Effector memory CD4-positive, alpha-beta T cell (primary cell): ENCODE results near the gene GTSF1L.

Experiments used
- DNase-seq, 3 donors: peaks; one replicate each; pipeline ENCODE4 v3.0.0-alpha.2; 2020
- H3K27ac ChIP-seq: 2 replicates; pipeline ENCODE4 v1.7.0; 2013; ENCODE audit warnings: mild to moderate bottlenecking, low read length, moderate library complexity; ENCODE audit not compliant: insufficient read depth, poor library complexity, severe bottlenecking
- H3K27me3 ChIP-seq: replicated peaks from 2 replicates; pipeline ENCODE4 v1.7.0; 2013; ENCODE audit warnings: mild to moderate bottlenecking, low read length; ENCODE audit not compliant: insufficient read depth, control insufficient read depth, poor library complexity, severe bottlenecking
- H3K36me3 ChIP-seq: 2 replicates; pipeline ENCODE4 v1.7.0; 2013; ENCODE audit warnings: mild to moderate bottlenecking, low read length, moderate library complexity; ENCODE audit not compliant: control insufficient read depth, insufficient read depth
- H3K4me1 ChIP-seq: 2 replicates; pipeline ENCODE4 v1.7.0; 2013; ENCODE audit warnings: low read length, mild to moderate bottlenecking; ENCODE audit not compliant: control insufficient read depth, insufficient read depth, poor library complexity, severe bottlenecking
- H3K4me3 ChIP-seq: 2 replicates; pipeline ENCODE4 v1.7.0; 2013; ENCODE audit warnings: low read length, low read depth, mild to moderate bottlenecking; ENCODE audit not compliant: insufficient read depth, poor library complexity, severe bottlenecking
- H3K9me3 ChIP-seq: 2 replicates; pipeline ENCODE4 v1.7.0; 2013; ENCODE audit warnings: mild to moderate bottlenecking, low read length, moderate library complexity; ENCODE audit not compliant: control insufficient read depth

The GTSF1L gene

GRCh38 chr20:43700627-43701026, 26.2 kb downstream of the GTSF1L start:
- no peak overlapping the region for H3K27ac ChIP-seq
- H3K36me3 ChIP-seq, result no peaks in the 10 kb centered on the region
- no peak overlapping the region for H3K4me3 ChIP-seq
- no peaks in the 10 kb centered on the region for H3K9me3 ChIP-seq
- H3K27me3 ChIP-seq, result no peaks in the 10 kb centered on the region
- DNase-seq, result no peak
- no peaks in the 10 kb centered on the region for H3K4me1 ChIP-seq

DNA sequence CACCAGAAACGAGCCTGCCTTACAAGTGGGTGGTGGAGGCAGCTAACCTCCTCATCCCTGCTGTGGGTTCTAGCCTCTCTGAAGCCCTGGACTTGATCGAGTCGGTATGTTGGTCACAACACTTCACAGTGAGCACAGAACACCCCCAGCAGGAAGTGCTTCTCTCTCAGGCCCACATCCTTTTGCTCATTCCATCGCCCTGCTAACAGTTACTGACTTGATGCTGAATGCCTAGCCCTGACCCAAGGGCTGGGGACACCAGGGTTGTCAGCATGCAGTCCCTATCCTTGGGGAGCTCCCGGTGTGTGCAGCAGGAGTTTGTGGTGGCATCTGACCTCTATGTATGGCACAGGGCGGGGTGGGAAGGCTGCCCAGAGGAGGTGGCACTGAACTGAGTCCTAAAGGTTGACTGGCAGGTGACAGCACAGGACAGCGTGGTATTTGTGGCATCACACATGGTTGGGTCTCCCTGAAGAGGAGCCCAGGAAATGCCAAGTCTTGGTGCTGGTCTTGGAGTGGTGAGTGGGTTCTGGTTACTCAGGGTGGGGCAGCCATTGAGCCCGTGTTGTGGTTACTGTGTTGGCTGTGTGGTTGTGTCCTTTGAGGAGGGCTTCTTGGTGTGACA, 26.7 kb downstream of the GTSF1L start:
- Histone ChIP-seq H3K4me3 (no peak overlapping the region), H3K4me1 (no peaks in the 10 kb centered on the region), H3K27me3 (no peaks in the 10 kb centered on the region), H3K36me3 (no peaks in the 10 kb centered on the region), H3K9me3 (no peaks in the 10 kb centered on the region), H3K27ac (no peak overlapping the region)
- DNase-seq, result no peak

GRCh38 chr20:43695571-43695970, 31.2 kb downstream of the GTSF1L start:
- no peaks in the 10 kb centered on the region for H3K36me3 ChIP-seq
- DNase-seq, result no peak
- H3K27ac ChIP-seq, result no peak overlapping the region

GRCh38 chr20:43694763-43695162, 32.0 kb downstream of the GTSF1L start:
- no peak for DNase-seq
- no peaks in the 10 kb centered on the region for H3K4me1 ChIP-seq
- H3K27me3 ChIP-seq, result no peaks in the 10 kb centered on the region
- H3K9me3 ChIP-seq, result no peaks in the 10 kb centered on the region
- no peaks in the 10 kb centered on the region for H3K36me3 ChIP-seq
- H3K27ac ChIP-seq, result no peak overlapping the region
- H3K4me3 ChIP-seq, result no peak overlapping the region

More at GRCh38 chr20:43695571-43695970, 31.2 kb downstream of the GTSF1L start:
- no peaks in the 10 kb centered on the region for H3K27me3 ChIP-seq
- H3K9me3 ChIP-seq, result no peaks in the 10 kb centered on the region
- H3K4me3 ChIP-seq, result no peak overlapping the region
- H3K4me1 ChIP-seq, result no peaks in the 10 kb centered on the region

GRCh38 chr20:43691928-43692524, 34.8 kb downstream of the GTSF1L start:
- Histone ChIP-seq H3K27me3 (no peaks in the 10 kb centered on the region), H3K36me3 (no peaks in the 10 kb centered on the region), H3K9me3 (no peaks in the 10 kb centered on the region), H3K27ac (no peak overlapping the region), H3K4me1 (no peaks in the 10 kb centered on the region), H3K4me3 (no peak overlapping the region)
- DNase-seq, result peak in 1 of 3 donors; percentile 11

DNA sequence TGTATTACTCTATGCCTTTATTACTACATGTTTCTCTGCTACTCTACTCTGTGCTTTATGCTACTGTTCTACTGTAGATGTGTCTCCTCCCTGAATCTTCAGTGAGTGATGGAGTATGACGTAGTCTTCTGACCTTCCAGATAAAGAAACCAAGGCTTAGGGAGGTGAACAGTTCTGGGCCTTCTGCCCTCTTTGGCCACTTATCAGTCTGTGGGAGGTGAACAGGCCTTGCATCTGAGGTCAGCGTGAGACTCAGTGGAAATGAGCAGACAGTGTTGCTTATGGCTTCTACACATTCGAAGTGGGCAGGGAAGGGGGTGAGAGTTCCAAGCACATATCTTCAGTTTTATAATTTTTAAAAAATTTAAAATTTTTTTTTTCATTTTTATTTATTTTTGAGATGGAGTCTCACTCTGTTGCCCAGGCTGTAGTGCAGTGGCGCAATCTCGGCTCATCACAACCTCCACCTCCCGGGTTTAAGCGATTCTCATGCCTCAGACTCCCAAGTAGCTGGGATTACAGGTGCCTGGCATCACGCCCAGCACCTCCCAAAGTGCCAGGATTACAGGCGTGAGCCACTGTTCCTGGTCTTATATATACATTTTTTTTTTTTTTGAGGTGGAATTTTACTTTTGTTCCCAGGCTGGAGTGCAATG, 35.7 kb downstream of the GTSF1L start:
- Histone ChIP-seq H3K27me3 (no peaks in the 10 kb centered on the region), H3K9me3 (no peaks in the 10 kb centered on the region), H3K4me1 (no peaks in the 10 kb centered on the region), H3K4me3 (no peak overlapping the region), H3K27ac (no peak overlapping the region), H3K36me3 (no peaks in the 10 kb centered on the region)
- no peak for DNase-seq

- H3K9me3 ChIP-seq, result no peaks in the 10 kb centered on the region
- DNase-seq, result no peak
- no peak overlapping the region for H3K4me3 ChIP-seq
- H3K4me1 ChIP-seq, result no peaks in the 10 kb centered on the region
- no peaks in the 10 kb centered on the region for H3K27me3 ChIP-seq
- no peaks in the 10 kb centered on the region for H3K36me3 ChIP-seq
- no peak overlapping the region for H3K27ac ChIP-seq
Measured at GRCh38 chr20:43689165-43689564, 37.6 kb downstream of the GTSF1L start.

- Histone ChIP-seq H3K9me3 (no peaks in the 10 kb centered on the region), H3K4me3 (no peak overlapping the region), H3K36me3 (no peaks in the 10 kb centered on the region), H3K27me3 (no peaks in the 10 kb centered on the region), H3K27ac (no peak overlapping the region), H3K4me1 (no peaks in the 10 kb centered on the region)
- DNase-seq, result no peak
Measured at GRCh38 chr20:43686820-43687219, 40.0 kb downstream of the GTSF1L start.

DNA sequence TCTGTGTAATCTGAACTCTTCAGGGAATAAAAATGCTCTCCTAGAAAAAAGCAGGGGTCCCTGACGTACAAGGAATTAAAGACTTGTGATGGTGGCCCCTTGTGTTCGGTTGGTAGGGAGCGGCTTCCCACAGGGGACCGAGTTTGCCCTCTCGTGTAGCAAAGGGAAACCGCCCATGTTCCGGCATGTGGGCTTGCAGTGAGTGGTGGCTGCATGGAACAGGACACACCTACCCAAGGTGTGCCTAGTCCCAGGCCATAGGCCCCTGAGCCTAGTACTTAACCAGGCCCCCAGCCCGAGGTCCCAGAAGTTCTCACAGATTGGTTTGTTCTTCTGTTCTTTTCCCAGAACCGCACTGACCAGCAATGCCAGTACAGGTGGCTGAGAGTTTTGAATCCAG, 44.4 kb downstream of the GTSF1L start:
- H3K36me3 ChIP-seq, result no peaks in the 10 kb centered on the region
- no peaks in the 10 kb centered on the region for H3K27me3 ChIP-seq
- no peaks in the 10 kb centered on the region for H3K4me1 ChIP-seq
- no peaks in the 10 kb centered on the region for H3K9me3 ChIP-seq
- no peak overlapping the region for H3K27ac ChIP-seq
- DNase-seq, result no peak
- no peak overlapping the region for H3K4me3 ChIP-seq

DNA sequence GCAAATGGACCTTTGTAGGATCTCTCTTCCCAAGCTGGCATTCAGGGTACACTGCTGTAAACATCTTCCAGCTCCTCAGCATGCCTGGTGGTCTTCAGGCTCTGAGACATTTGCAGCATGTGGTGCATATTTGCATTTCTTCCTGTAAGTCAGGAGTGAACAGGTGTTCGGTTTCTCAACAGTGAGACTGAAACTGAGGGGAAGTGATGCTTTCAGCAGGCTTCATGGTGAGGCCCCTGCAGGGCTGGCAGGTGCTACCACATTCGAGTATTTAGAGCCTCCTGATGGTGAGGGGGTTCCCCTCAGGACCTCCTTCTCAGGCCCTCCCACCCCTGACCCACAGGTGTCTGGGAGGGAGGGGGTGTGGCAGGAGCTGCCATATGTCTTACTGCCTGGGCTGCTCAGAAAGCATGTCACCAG, 44.8 kb downstream of the GTSF1L start:
- Histone ChIP-seq H3K27me3 (no peaks in the 10 kb centered on the region), H3K9me3 (no peaks in the 10 kb centered on the region), H3K4me3 (no peak overlapping the region), H3K27ac (no peak overlapping the region), H3K36me3 (no peaks in the 10 kb centered on the region), H3K4me1 (no peaks in the 10 kb centered on the region)
- DNase-seq, result no peak
